ENCODE measurements around the gene FIBIN. TPM values are rescaled to one million over a fixed set of nuclear protein-coding genes. Genes with fewer than 3 reads are reported as not detected.

Gene FIBIN
- total and polyA plus RNA-seq, 2 donors (not counting 3 experiments of a cell fraction or from before 2014, with no cell fraction given), result not detected

GRCh38 chr11:26992031-26992541 is 1.8 kb upstream of the FIBIN start:
- H3K9ac ChIP-seq (replicated peaks; ENCODE audit: extremely low read depth, insufficient read depth, low read length), result no peak overlapping the region
- dilution Hi-C loops (cut with MboI; ENCODE audit: extremely low pct_ligation_motif_present, low sequenced_read_pairs), result no loop called here
- DNase-seq (ENCODE audit: low read depth, low spot score), result no peak

More at GRCh38 chr11:26992031-26992541, 1.8 kb upstream of the FIBIN start:
- H3K36me3 ChIP-seq (ENCODE audit: control insufficient read depth in 2 of 2, extremely low read depth in 1 of 2, insufficient read depth in 2 of 2, low read length in 2 of 2), result no peaks in the 10 kb centered on the region
- H3K27me3 ChIP-seq (ENCODE audit: control insufficient read depth in 2 of 2, insufficient read depth in 2 of 2, low read length in 2 of 2), result no peaks in the 10 kb centered on the region
- no peaks in the 10 kb centered on the region for H3K9me1 ChIP-seq (replicated peaks; ENCODE audit: control insufficient read depth, extremely low read depth, insufficient read depth, low read length)
- intact Hi-C loops (cut with micrococcal nuclease), result no loop called here
- CTCF ChIA-PET, result no interaction called here
- H3K4me1 ChIP-seq (ENCODE audit: control insufficient read depth, extremely low read depth, insufficient read depth, low read length), result no peaks in the 10 kb centered on the region
- no peaks in the 10 kb centered on the region for H4K20me1 ChIP-seq (replicated peaks; ENCODE audit: control insufficient read depth, extremely low read depth, insufficient read depth, low read length)
- H3K4me2 ChIP-seq (ENCODE audit: insufficient read depth, low read length), result no peak overlapping the region
- no peaks in the 10 kb centered on the region for H3K79me2 ChIP-seq (ENCODE audit: control insufficient read depth, insufficient read depth, low read length)
- POLR2A ChIA-PET, result no interaction called here
- H3K4me3 ChIP-seq (replicated peaks in 1 of 3; ENCODE audit: insufficient read depth in 1 of 3, low read depth in 1 of 3, low read length in 3 of 3), result no peak overlapping the region
- FAIRE-seq, result no peak
- no peak overlapping the region for H3K27ac ChIP-seq (ENCODE audit: insufficient read depth, low read depth, low read length)
- no TSS peak for BruUV-seq (replicated peaks)
- H3K9me3 ChIP-seq (replicated peaks; ENCODE audit: control insufficient read depth, insufficient read depth, low read length), result no peaks in the 10 kb centered on the region
- no peak for TF ChIP-seq CTCF (IDR thresholded peaks at IDR 0.05; ENCODE audit: extremely low read depth in 1 of 2, insufficient read depth in 1 of 2, low read depth in 1 of 2, low read length in 2 of 2)
- TF ChIP-seq FOS (IDR thresholded peaks at IDR 0.05; ENCODE audit: borderline replicate concordance, insufficient read depth, low read length), result no peak
- no peak for TF ChIP-seq MYC (IDR thresholded peaks at IDR 0.05; ENCODE audit: low read depth, low read length)
- no peak for TF ChIP-seq POLR2A (IDR thresholded peaks at IDR 0.05; ENCODE audit: low read depth, low read length)
- no peak for TF ChIP-seq EZH2 (IDR thresholded peaks at IDR 0.05; ENCODE audit: borderline replicate concordance, low read depth, low read length, severe bottlenecking)
- TF ChIP-seq POLR2AphosphoS5 (IDR thresholded peaks at IDR 0.05; ENCODE audit: insufficient read depth, low read depth, low read length), result no peak
- no peak for TF ChIP-seq JUN (IDR thresholded peaks at IDR 0.05; ENCODE audit: borderline replicate concordance, insufficient read depth, insufficient read length, low read depth)
- no peak for TF ChIP-seq MAX (IDR thresholded peaks at IDR 0.05; ENCODE audit: insufficient read depth, insufficient read length)
- H2AFZ ChIP-seq (ENCODE audit: low read depth, low read length), result no peak overlapping the region

All from endothelial cell of umbilical vein (primary cell).